ENCODE measurements around the gene STRA8.

GRCh38 chr7:135208102-135208793 is 25.4 kb upstream of the STRA8 start:
- TF ChIP-seq, protein P1, sequence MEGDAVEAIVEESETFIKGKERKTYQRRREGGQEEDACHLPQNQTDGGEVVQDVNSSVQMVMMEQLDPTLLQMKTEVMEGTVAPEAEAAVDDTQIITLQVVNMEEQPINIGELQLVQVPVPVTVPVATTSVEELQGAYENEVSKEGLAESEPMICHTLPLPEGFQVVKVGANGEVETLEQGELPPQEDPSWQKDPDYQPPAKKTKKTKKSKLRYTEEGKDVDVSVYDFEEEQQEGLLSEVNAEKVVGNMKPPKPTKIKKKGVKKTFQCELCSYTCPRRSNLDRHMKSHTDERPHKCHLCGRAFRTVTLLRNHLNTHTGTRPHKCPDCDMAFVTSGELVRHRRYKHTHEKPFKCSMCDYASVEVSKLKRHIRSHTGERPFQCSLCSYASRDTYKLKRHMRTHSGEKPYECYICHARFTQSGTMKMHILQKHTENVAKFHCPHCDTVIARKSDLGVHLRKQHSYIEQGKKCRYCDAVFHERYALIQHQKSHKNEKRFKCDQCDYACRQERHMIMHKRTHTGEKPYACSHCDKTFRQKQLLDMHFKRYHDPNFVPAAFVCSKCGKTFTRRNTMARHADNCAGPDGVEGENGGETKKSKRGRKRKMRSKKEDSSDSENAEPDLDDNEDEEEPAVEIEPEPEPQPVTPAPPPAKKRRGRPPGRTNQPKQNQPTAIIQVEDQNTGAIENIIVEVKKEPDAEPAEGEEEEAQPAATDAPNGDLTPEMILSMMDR (IDR thresholded peaks at IDR 0.05), result no peak
- no peak for TF ChIP-seq POLR2AphosphoS5 (IDR thresholded peaks at IDR 0.05)
